Skin of body (tissue), 2 donors: ENCODE measurements around the gene CCDC126. TPM values are rescaled to one million over a fixed set of nuclear protein-coding genes. Genes with fewer than 3 reads are reported as not detected.
"Not testable (repeated sequence)": the region's sequence is repeated elsewhere in the genome, so short reads cannot be mapped to it uniquely, and the experiment has no call there.

Experiments
- DNase-seq: peaks from one replicate; lab custom pipeline; 2025; lab: John Stamatoyannopoulos, UW
- total RNA-seq: library from RNA; depleted of rRNA; stranded (reverse); fragments of >200 nt; gene quantifications from one replicate; pipeline ENCODE4 v1.2.3, GENCODE V29; 2014

The CCDC126 gene, protein sequence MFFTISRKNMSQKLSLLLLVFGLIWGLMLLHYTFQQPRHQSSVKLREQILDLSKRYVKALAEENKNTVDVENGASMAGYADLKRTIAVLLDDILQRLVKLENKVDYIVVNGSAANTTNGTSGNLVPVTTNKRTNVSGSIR
- total RNA-seq, result 16.7 TPM

DNA sequence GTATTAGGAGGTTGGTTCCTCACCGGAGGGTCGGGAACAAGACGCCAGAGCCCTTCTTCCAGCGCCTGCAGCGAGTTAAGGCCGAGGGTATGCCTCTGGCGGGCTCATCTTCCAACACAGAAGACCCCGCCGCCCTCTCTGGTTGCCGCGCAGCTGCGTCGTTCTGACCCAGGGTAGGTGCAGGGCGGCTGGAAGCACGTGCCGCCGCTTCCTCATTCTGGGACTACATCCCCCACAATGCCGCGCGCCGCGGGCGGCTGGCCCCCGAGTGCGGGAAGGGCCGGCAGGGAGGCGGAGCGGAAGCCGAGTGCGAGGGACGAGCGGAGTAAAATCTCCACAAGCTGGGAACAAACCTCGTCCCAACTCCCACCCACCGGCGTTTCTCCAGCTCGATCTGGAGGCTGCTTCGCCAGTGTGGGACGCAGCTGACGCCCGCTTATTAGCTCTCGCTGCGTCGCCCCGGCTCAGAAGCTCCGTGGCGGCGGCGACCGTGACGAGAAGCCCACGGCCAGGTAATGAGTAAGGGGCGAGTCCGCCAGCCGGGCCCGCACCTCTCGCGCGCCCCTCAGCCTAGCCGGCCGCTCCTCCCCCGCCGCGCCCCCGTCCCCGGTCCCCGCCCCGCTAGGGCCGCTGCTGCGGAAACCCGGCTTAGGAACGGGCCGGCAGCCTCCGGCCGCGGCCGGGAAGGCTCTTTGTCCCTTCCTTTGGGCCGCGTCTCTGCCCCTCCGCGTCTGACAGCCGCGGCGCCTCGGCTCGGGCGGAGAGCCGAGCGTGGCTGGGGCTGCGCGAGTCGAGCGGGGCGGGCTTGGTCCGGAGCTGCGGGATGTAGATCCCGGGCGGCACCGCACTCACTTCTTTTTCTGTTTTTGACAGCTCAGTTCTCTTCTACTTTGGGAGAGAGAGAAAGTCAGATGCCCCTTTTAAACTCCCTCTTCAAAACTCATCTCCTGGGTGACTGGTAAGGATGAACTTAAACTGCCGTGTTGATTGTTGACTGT, at the start of gene CCDC126:
CCDC126 (plus strand) TSS at position 289 of the 998 bp plus-strand sequence. CDS start 13,934 bp downstream, outside the sequence.
- DNase-seq, result peak; percentile 88

DNA sequence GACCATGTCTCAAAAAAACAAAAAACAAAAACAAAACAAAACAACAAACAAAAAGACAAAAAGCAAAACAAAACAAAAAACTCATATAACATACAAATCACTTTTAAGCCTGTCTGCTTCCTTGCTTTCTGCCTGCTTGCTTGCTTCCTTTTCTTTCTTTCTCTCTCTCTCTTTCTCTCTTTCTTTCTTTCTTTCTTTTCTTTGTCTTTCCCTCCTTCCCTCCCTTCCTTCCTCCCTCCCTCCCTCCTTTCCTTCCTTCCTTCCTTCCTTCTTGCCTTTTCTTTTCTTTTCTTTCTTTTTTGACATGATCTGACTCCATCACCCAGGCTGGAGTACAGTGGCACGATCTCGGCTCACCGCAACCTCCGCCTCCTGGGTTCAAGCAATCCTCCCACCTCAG, 49.5 kb upstream of the CCDC126 start:
- DNase-seq, result no peak

DNA sequence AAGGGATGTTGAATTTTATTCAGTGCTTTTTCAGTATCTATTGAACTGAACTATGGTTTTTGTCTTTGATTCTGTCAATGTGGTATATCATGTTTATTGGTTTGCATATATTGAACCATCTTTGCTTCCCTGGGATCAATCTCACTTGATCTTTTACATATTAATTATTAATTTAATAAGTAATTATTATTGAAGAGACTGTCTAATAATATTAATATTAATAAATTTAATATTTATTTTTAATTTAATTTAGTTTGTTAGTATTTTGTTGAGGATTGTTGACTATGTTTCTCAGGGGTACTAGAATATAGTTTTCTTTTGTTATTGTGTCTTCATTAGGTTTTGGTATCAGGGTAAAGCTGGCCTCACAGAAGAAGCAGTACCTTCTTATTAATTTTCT, 38.9 kb upstream of the CCDC126 start:
- DNase-seq, result no peak

DNA sequence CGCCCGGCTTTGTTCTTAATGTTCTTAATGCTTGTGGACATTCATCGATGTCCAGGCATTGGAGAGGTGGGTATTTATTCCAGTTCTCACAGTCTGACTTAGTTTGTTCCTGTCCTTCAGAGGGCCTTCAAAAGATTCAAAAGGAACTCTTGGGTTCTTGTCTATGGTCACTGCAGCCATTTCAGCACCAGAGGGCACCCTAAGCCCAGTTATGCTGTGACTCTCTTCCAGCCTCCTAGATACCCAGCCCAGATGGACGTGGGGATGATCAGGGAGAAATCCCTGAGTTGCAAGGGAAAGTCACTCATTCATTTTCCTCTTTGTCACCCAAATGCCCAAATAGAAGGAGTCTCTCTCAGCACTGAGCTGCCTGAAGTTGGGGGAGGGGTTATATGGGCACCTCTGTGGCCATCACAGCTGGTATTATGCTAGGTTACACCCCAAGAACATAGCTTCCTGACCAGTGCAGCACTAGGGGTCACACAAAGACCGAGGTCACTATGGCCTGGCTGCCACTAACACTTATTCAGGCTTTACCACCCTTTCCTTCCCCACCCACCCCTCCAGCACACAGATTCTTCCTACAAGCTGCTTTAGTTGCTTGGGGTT, 26.5 kb upstream of the CCDC126 start:
- peak; percentile 60 for DNase-seq

DNA sequence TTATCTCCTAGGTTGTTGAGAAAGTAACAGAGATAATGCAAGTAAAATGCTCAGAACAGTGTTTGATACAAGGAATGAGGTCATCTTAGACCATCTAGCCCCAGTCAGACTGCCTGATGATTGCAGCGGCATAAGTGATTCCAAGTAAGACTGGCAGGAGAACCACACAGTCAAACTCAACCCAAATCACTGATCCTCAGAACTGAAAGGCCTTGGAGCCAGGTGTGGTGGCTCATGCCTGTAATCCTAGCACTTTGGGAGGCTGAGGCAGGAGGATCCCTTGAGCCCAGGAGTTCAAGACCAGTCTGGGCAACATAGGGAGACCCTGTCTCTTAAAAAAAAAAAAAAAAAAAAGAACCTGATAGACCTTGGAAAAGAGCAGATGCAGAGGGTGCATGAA, 15.2 kb upstream of the CCDC126 start:
- not testable (repeated sequence) for DNase-seq

DNA sequence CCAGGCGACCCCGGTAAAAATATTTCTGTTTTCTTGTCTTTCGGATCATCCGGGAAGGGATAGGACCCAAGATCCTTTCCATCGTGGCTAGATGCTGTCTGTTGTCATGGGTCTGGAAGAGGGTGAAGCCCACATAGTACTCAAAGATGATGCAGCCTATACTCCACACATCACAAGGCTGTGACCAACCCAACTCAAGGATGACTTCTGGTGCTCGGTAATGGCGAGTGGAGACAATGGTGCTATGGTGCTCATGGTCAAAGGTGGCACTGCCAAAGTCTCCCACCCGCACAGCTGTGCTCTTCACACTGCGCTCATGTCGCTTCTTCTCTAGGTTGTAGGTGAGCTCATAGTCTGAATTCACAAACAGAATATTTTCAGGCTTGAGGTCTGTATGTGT, 11.9 kb upstream of the CCDC126 start:
- not testable (repeated sequence) for DNase-seq

DNA sequence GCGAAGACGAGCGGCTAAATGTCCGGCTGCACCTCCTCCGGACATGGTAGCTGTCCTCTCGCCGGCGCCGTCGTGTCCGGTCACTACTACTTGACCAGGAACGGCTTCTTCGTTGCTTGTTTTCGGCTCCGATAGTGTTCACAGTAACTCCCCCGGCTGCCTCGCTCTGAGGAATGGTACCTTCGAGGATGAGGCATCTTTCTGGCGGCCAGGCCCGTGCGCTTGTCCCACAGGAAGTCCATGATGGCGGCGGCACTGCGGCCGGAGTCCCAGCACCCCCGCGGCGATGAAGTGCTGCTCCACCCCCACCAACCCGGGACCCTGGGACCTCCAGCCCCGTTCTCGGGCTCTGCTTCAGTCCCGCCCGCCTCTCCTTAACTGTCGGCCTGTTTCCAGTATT, 11.0 kb upstream of the CCDC126 start:
- no peak for DNase-seq

DNA sequence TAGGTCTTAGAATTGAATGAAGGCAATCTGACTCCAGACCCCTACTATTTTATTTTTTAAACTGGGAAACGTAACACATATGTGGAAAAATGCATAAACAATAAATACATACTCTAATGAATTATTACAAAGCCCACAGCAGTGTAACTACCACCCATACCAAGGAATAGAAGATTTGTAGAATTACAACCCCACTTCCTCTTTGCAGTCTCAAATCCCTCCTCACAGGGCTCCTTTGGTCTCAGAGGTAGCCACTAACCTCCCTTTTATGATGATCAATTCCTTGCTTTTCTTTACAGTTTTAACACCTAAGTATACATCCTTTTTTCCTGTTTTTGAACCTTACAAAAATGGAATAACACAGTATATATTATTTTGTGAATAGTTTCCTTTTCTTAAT, 6.7 kb upstream of the CCDC126 start:
- DNase-seq, result no peak

DNA sequence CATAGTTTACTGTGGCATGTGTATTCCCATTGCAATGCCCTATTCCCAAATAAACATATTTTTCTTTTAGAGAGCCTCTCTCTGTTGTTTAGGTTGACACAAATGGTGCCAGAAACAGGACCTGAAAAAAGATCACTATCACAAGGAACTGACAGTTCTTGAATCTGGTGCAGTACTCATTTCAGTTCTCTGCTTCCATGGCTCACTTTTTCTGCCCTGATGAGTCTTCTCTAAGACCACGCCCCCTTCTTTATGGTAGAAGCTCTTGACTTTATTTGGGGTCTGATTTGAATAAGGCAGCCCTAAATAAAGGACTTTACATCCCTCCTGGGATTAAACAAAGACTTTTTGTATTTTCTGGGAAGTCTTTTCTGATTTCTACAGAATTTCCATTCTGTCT, 3.5 kb upstream of the CCDC126 start:
- no peak for DNase-seq

DNA sequence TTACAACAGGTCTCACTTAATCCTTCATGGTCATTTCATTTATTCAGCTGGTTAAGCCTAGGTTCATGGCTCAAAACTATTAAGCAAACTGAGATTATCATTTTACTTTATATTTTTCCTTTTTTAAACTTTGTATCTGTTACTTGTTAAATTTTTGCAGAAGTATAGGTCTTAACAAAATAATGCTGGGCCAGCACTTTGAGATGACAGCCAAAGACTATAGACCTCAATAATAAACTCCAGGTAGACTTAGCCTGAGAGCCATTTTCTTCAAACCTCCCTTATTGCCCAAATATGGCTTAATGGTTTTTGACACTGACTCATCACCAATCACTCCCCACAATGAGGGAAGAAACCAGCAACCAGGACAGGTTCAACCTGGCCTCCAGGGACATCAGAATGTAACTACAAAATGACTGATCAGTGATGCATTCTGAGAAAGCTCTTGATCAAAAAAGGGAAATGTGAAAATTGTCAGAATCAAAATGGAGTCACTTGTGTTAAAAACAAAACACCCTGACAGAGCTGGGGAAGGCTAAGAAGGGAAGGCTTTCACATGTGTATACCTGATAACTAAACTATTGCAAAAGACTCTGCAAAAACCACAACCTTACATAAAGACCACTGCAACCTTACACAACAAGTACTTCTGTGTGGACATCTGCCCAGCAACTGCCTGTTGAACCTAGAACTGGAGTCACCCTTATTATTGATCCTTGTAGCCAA, 2.1 kb upstream of the CCDC126 start:
- no peak for DNase-seq

DNA sequence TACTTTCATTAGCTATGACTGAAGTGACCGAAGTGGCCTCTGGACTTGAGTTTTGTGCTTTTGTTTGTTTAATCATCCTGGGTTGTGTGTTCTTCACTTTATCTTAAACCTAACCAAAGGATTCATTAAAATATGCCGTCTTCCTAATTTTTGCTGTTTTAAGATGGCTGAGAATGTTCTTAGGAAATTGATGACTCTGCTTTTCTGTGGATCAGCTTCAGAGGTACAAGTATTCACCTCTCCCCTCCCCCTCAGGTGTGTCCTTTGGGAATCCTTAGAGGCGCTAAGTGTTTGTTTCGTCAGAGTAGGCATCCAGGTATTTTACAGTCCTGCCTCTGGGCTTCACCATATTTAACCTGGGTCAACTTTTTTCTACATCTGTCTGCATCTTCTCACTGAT, 1.1 kb downstream of the CCDC126 start:
- no peak for DNase-seq

DNA sequence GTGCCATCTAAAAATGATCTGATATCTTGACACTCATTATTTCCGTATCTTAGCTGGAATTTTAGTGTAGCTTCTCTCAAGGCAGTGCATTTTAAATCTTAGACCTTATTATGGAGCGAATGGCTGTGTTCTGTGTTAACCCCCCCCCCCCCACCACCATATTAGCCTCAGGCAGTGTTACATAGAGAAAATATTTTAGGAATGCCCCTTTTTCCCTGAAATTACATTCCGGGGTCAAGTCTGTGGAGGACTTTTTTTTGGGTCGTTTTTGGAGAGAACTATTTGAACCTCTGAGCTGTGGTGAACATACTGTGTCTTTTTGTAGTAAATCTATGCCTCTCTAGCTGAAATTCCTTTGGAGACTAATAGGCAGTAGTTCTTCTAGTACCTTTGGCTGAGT, 3.1 kb downstream of the CCDC126 start:
- DNase-seq, result no peak

DNA sequence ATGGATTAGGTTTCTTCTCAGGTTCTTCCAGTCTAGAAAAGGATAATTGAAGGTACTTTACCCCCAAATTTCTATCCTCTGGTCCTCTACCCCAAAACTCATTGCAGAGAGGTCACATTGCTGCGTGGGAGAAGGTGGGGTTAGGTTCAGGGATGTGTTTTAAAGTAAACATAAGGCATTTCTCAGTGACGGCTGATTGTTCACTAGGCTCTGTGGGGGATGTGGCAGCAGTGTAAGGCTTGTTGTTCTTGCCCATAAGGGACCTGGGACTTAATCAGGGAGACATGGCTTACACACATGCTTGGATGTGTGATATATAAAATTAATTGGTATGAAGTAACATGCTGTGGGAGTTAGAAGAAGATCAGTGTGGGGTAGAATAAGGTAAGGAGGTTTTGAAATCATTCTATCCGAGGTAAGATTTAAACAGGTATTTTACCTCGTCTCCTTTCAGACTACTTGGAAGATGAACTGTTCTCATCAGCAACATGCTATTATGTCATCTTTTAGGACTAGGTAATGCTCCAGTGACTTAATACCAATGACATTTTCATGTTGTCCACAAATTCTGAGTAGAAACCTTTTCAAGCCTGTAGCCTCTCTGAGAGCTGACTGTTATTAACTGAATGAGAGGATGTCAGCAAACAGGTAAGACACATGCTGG, 6.6 kb downstream of the CCDC126 start:
- no peak for DNase-seq

DNA sequence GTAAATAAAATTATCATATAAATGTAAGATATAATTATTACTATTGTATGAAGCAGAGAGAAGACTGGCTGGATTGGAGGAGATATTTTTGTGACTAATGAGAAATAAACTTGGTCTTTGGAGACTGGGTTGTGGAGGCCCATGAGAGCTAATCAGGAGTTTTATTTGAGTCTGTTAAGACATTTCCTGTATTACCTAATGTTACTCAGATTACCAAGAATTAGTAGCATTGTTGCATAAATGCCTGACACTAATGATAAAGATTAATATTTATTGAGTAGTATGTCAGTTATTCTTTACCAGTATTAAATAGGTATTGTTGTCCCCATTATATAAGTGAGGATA, 7.1 kb downstream of the CCDC126 start:
- no peak for DNase-seq

DNA sequence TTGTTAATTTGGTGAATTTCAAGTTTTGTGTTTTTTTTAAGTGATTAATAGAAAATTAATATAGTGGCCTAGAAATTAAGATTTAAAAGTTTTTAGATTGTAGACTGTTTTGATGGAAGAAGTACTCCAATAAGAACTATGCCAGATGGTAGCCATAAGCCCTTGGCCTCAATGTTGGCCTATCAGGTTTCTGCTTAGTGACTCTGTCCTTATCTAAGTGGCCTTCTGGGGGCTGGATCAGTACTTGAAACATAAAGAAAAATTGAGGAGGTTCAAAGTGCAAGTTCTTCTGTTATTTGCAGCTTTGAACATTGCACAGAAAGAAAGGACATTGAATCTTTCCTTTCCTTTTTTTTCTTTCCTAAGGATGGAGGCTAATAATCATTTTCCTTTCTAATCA, 9.9 kb downstream of the CCDC126 start:
- DNase-seq, result no peak

DNA sequence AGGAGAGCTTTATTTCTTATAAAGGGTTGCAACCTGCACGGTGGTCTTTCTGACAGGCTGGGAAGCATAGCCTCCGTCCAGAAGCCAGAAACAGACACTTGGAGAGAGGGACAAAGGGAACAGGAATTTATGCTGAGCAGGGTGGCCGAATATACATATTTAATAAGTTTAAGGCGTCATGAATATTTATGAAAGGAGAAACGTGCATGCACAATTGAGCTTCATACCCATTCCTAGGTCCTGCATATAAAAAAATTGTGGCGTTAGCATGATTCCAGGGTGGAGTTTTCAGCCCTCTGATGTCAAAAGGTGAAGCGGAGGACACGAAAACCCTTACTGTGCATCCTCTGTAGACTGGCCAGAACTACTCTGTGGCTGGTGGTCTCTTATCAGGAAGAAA, 10.7 kb downstream of the CCDC126 start:
- DNase-seq, result no peak

DNA sequence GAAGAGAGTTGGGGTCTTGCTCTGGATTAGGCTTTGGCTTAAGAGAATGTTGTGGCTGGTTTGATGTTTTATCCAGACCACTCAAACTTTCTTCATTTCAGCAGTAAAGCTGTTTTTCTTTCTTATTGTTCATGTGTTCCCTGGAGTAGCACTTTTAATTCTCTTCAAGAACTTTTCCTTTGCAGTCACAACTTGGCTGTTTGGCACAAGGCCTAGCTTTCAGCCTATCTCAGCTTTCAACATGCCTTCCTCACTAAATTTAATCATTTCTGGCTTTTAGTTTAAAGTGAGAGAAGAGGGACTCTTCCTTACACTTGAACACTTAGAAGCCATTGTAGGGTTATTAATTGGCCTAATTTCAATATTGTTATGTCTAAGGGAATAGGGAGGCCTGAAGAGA, 18.1 kb downstream of the CCDC126 start:
- no peak for DNase-seq

DNA sequence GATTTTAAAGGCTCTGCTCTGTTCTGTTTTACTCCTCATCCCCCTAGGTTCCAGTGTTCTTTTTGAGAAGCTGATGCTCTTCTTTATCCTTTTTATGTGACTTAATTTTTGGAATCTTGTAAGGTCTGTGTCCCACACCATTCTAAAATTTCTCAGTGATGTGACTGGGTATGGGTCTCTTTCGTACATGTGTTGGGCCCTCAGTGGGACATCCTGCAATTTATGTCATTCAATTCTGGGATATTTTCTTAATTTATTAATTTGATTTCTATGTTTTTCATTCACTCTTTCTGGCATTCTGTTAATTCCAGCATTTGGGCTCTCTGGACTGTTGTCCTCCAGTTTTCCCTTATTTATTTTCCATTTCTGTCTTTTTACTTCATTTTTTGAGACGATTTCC, 19.4 kb downstream of the CCDC126 start:
- no peak for DNase-seq

DNA sequence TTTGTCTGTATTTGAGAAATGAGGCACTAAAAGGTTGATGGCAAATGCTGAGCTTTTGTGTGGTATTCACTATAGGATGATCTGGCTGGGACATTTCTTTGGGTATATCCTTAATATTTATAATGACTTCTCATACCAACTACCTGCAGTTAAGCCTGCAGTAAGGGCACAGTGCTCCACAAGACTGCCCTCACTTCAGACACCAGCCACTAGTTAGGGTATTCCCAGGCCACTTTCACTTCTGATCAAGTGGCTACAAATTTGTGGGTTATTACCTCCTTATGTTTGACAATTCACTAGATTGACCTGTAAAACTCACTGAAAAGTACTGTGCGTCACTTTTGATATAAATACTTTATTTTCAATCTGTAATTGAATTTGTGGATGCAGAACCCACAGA, 20.3 kb downstream of the CCDC126 start:
- DNase-seq, result no peak

DNA sequence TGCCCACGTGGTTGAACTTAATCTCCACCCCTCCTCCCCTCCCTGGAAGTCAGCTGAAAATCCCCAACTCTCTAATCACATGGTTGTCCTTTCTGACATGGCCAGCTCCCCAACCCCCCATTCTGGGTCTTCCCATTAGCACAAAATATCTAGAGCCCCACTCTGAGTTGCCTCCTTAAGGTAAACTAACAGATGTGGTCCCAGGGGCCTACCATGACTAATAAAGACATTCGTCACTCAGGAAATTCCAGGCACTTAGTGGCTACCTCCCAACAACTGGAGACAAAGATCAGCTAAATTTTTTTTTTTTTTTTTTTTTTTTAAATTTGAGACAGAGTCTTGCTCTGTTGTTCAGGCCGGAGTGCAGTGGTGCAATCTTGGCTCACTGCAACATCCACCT, 21.1 kb downstream of the CCDC126 start:
- no peak for DNase-seq

DNA sequence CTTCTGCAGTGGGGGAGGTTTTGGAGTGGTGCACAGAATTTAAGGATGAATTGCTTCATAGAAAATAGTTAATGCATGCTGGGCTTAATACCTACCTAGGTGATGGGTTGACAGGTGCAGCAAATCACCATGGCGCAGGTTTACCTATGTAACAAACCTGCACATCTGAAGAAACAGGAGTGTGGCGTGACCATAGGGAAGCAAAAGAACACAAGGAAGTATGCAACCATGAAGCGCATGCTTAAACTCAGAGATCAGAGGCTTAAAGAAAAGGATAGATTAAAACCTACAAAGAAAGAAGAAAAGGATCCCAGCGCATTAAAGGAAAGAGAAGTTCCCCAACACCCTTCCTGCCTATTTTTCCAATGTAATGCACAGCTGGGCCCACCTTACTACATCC, 22.0 kb downstream of the CCDC126 start:
- no peak for DNase-seq
